MM.1S (cell line): ENCODE data around the gene RNF20.

Experiments used
- CTCF ChIP-seq: fragments of 300-600 bp; sonication (generic); IDR thresholded peaks from 2 replicates; pipeline ENCODE4 v1.5.1; 2016; ENCODE audit warnings: antibody characterized with exemption, low read length, mixed read lengths
- EZH2 ChIP-seq: fragments of 300-600 bp; sonication (generic); optimal IDR thresholded peaks from 2 replicates; pipeline ENCODE3; 2017; ENCODE audit warnings: low read depth, mild to moderate bottlenecking, antibody characterized with exemption, low read length, mixed read lengths
- EZH2phosphoT487 ChIP-seq: fragments of 300-600 bp; sonication (generic); IDR thresholded peaks from 2 replicates; pipeline ENCODE4 v1.6.1; 2018; ENCODE audit warnings: antibody characterized with exemption, low read length

- TF ChIP-seq CTCF (no peak), EZH2phosphoT487 (no peak), EZH2 (no peak)
Measured at GRCh38 chr9:101512116-101512515, 21.5 kb upstream of the RNF20 start.
